ENCODE data around the gene SLC5A5.
A peak's percentile ranks its signal among the peaks of the same experiment; 100 is the strongest.

DNA sequence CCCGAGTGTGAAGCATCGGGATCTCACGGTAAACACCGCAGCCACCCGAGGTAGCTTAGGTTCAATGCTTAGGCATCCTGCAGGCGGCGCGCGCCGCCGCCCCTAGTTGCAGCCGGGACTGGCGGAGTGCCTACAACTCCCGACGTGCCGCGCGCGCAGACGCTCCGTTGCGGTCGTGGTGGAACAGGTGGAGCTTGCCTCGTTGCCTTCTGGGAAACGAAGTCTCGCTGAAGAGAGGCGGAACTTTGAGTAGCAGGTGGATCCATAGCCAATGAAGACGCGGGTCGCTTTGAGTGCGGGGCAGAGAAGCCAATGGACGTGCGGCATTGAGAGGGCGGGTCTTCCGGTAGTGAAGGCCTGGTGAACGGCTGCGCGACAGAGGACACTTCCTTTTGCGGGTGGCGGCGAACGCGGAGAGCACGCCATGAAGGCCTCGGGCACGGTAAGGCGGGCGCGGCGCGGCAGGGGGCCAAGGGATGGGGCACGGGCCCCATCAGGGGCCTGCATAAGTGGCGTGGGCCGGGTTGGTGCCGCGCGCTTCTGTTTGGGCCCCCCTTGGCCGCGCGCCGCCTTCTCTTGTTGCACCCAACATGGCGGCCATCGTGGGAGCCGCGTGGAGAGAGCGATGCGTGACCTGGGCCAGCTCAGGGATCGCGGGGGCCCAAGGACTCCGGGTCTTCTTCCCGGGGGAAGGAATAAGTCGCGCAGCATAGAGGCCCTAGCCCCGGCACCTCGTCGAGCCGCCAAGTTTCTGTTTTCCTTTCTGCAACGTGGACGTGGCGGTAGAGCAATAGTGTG, 12.0 kb upstream of the SLC5A5 start, which contains the start of gene RPL18A:
- TF ChIP-seq CTCF (IDR thresholded peaks at IDR 0.05) (peak; percentile 77 to 98 (median 92)), POLR2A (IDR thresholded peaks at IDR 0.05) (peak; percentile 86), POLR2AphosphoS5 (IDR thresholded peaks at IDR 0.05) (peak; percentile 98)

Measured in prostate gland (tissue), 2 donors.